Measurements from ENCODE around the gene SKIL.

SKIL gene

DNA sequence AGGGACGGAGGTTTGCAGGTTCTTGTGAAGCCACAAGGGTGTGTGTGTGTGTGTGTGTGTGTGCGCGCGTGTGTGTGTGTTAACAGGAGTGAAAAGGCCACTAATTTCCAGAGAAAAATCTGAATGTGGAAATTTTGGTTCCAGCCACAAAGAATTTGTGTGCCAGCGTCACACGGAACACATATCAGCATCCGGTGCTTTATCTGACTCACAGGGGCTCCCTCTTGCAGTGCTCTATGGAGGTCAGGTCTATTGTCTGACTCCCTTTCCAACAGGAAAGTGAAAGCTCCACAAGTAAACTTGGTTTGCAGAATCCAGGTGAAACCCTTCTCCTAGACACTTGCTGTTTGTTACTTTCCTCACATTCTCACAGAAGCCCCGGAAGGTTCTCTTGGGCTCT, 67.4 kb downstream of the SKIL start:
- H3K27ac ChIP-seq (ENCODE audit: insufficient read depth in 1 of 2, low read depth in 1 of 2, low read length in 2 of 2, poor library complexity in 1 of 2, severe bottlenecking in 2 of 2) = no peak overlapping the region
- no peaks in the 10 kb centered on the region for H3K9me3 ChIP-seq (ENCODE audit: control extremely low read depth in 1 of 5, control insufficient read depth in 4 of 5, insufficient read depth in 2 of 5, low read depth in 1 of 5, low read length in 4 of 5)
- H3K36me3 ChIP-seq (ENCODE audit: control insufficient read depth in 4 of 4, insufficient read depth in 4 of 4, low read length in 3 of 4) = no peaks in the 10 kb centered on the region
- peaks cover 0 to 5% (median 1%) of the 10 kb centered on the region in 4 experiments for H3K4me1 ChIP-seq (ENCODE audit: control extremely low read depth in 1 of 4, control insufficient read depth in 4 of 4, insufficient read depth in 4 of 4, low read length in 3 of 4)
- no peak overlapping the region for H3K4me3 ChIP-seq (ENCODE audit: control insufficient read depth in 1 of 7, extremely low read depth in 1 of 7, insufficient read depth in 4 of 7, low read depth in 2 of 7, low read length in 6 of 7)
- CTCF ChIA-PET = interaction anchor here (2.3 kb wide), 1 partner anchor 11 kb away, joined by 8 read pairs; no protein-coding TSS in a partner anchor
- peaks cover 0 to 21% (median 16%) of the 10 kb centered on the region in 5 experiments for H3K27me3 ChIP-seq (replicated peaks in 2 of 5; ENCODE audit: control insufficient read depth in 4 of 5, insufficient read depth in 5 of 5, low read length in 4 of 5)
- no peak for DNase-seq
- POLR2A ChIA-PET = no interaction called here
- 82% methylated on average over 7 of the region's 8 CpGs for WGBS (ENCODE audit: insufficient coverage)

DNA sequence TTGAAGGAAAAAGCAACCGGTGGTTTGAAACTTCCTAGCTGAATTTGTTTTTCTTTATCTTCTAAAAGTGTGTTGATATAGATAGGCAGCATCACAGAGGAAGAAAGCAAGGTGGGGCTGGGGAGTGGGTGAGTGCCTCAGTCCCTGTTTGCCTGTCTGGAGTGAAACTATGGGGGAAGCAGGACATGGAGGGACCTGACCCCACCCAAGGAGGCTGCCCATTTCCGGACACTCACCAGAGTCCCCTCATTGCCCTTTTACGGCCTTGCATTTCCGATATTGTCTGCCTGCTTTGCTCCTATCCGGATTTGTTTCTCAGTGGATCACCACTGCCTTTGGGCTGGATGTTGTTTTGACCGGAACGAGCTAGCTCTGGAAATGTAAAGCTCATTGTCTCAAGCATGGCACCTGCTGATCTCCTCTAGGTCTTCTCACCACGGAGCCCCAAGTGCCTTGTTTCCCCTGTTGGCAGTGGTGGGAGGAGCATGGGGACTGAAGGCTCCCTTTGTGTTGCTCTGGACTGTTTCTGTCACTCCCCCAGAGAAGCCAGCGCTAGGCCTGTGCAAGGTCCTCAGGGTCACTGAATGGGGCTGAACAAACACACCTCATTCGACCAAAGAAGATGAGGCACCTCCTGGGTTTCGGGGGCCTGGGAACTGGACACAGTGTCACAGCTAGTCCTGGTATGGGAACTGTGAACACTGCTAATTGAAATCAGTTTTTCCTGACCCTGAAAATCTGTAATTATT, 68.2 kb downstream of the SKIL start:
- no peaks in the 10 kb centered on the region for H3K9me3 ChIP-seq (ENCODE audit: control extremely low read depth in 1 of 5, control insufficient read depth in 4 of 5, insufficient read depth in 2 of 5, low read depth in 1 of 5, low read length in 4 of 5)
- no peaks in the 10 kb centered on the region for H3K36me3 ChIP-seq (ENCODE audit: control insufficient read depth in 4 of 4, insufficient read depth in 4 of 4, low read length in 3 of 4)
- DNase-seq = no peak
- no peak overlapping the region for H3K27ac ChIP-seq (ENCODE audit: insufficient read depth in 1 of 2, low read depth in 1 of 2, low read length in 2 of 2, poor library complexity in 1 of 2, severe bottlenecking in 2 of 2)
- H3K4me3 ChIP-seq (ENCODE audit: control insufficient read depth in 1 of 7, extremely low read depth in 1 of 7, insufficient read depth in 4 of 7, low read depth in 2 of 7, low read length in 6 of 7) = no peak overlapping the region
- peaks cover 0 to 13% (median 9%) of the 10 kb centered on the region in 5 experiments for H3K27me3 ChIP-seq (replicated peaks in 2 of 5; ENCODE audit: control insufficient read depth in 4 of 5, insufficient read depth in 5 of 5, low read length in 4 of 5)
- CTCF ChIA-PET = no interaction called here
- no peaks in the 10 kb centered on the region for H3K4me1 ChIP-seq (ENCODE audit: control extremely low read depth in 1 of 4, control insufficient read depth in 4 of 4, insufficient read depth in 4 of 4, low read length in 3 of 4)
- POLR2A ChIA-PET = no interaction called here
- 81% methylated on average over 8 of the region's 11 CpGs for WGBS (ENCODE audit: insufficient coverage)

DNA sequence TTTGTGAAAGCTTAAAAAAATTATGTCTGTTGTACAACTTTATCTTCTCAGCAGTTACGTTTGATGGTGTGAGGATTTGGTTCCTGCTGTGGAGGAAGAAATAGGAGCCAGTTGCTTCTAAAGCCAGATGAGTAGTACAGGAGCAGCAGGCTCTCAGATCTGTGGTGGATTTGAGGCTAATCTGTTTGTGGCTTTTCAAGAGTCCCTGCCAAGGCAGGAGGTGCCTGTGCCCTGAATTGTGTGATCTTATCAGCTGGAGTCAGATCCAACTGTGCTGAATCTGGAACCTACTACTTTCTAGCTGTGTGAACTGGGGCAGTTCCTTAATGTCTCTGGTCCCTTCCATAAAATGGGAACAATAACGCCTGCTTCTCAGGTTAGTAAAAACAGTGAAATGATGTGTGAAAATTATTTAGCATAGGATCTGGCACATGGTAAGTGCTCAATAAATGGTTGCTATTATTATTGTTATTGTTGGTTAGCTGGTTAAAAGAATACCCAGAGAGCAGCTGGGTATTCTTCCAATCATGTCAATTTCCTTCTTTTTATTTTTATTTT, 68.8 kb downstream of the SKIL start:
- H3K4me1 ChIP-seq (ENCODE audit: control extremely low read depth in 1 of 4, control insufficient read depth in 4 of 4, insufficient read depth in 4 of 4, low read length in 3 of 4) = no peaks in the 10 kb centered on the region
- peak in 1 of 3 donors; percentile 22 for DNase-seq
- POLR2A ChIA-PET = no interaction called here
- CTCF ChIA-PET = interaction anchor here (2.4 kb wide), 1 partner anchor 12 kb away, joined by 7 read pairs; no protein-coding TSS in a partner anchor
- no peaks in the 10 kb centered on the region for H3K36me3 ChIP-seq (ENCODE audit: control insufficient read depth in 4 of 4, insufficient read depth in 4 of 4, low read length in 3 of 4)
- no peaks in the 10 kb centered on the region for H3K9me3 ChIP-seq (ENCODE audit: control extremely low read depth in 1 of 5, control insufficient read depth in 4 of 5, insufficient read depth in 2 of 5, low read depth in 1 of 5, low read length in 4 of 5)
- 50% methylated on average over 2 of the region's 2 CpGs for WGBS (ENCODE audit: insufficient coverage)
- H3K4me3 ChIP-seq (ENCODE audit: control insufficient read depth in 1 of 7, extremely low read depth in 1 of 7, insufficient read depth in 4 of 7, low read depth in 2 of 7, low read length in 6 of 7) = no peak overlapping the region
- H3K27ac ChIP-seq (ENCODE audit: insufficient read depth in 1 of 2, low read depth in 1 of 2, low read length in 2 of 2, poor library complexity in 1 of 2, severe bottlenecking in 2 of 2) = no peak overlapping the region
- peaks cover 0 to 8% (median 4%) of the 10 kb centered on the region in 5 experiments for H3K27me3 ChIP-seq (replicated peaks in 2 of 5; ENCODE audit: control insufficient read depth in 4 of 5, insufficient read depth in 5 of 5, low read length in 4 of 5)

DNA sequence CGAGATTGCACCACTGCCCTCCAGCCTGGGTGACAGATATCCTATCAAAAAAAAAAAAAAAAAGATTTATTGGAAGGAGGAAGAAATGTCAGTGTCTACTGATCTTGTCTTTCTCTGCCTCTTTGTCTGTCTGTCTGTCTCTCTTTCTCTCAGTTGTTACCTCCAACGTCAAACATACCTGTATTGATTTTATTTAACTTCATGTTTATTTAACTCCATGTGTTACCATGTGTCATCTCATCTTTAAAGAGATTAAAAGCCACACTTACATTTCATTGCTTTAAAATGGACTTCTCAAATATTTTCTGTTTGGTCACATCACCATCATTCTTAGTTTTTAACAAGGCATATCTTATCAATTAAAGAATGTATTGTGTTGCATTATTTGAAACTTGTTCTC, 70.6 kb downstream of the SKIL start:
- Histone ChIP-seq H3K27ac (ENCODE audit: insufficient read depth in 1 of 2, low read depth in 1 of 2, low read length in 2 of 2, poor library complexity in 1 of 2, severe bottlenecking in 2 of 2) (no peak overlapping the region), H3K4me3 (ENCODE audit: control insufficient read depth in 1 of 7, extremely low read depth in 1 of 7, insufficient read depth in 4 of 7, low read depth in 2 of 7, low read length in 6 of 7) (no peak overlapping the region), H3K36me3 (ENCODE audit: control insufficient read depth in 4 of 4, insufficient read depth in 4 of 4, low read length in 3 of 4) (no peaks in the 10 kb centered on the region), H3K4me1 (ENCODE audit: control extremely low read depth in 1 of 4, control insufficient read depth in 4 of 4, insufficient read depth in 4 of 4, low read length in 3 of 4) (no peaks in the 10 kb centered on the region), H3K9me3 (ENCODE audit: control extremely low read depth in 1 of 5, control insufficient read depth in 4 of 5, insufficient read depth in 2 of 5, low read depth in 1 of 5, low read length in 4 of 5) (no peaks in the 10 kb centered on the region), H3K27me3 (replicated peaks in 2 of 5; ENCODE audit: control insufficient read depth in 4 of 5, insufficient read depth in 5 of 5, low read length in 4 of 5) (peaks cover 0 to 5% (median 0%) of the 10 kb centered on the region in 5 experiments)
- ChIA-PET POLR2A (no interaction called here), CTCF (interaction anchor here (2.4 kb wide), 1 partner anchor 14 kb away, joined by 7 read pairs; no protein-coding TSS in a partner anchor)
- no peak for DNase-seq
- no CpG with 5 or more reads among the region's 2 CpGs for WGBS (ENCODE audit: insufficient coverage)

DNA sequence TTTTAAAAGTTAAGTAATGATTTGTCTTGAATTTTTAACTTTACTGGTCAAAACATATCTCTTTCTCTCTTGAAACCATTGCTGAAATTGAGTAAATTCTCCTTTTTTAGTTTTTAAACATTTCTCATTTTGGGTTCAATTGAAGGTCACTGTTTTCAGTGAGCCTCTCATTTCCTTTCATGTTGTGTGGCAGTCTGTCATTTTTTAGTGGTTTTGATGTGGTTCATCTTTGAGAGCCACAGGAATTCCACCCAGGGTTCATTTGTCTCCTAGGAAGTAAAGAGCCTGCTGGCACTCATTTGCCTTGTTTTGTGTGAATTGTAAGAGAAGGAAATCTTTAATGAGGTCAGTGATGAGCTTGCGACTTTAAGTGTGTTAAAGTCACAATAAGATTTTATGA, 71.5 kb downstream of the SKIL start:
- Histone ChIP-seq H3K4me1 (ENCODE audit: control extremely low read depth in 1 of 4, control insufficient read depth in 4 of 4, insufficient read depth in 4 of 4, low read length in 3 of 4) (no peaks in the 10 kb centered on the region), H3K27ac (ENCODE audit: insufficient read depth in 1 of 2, low read depth in 1 of 2, low read length in 2 of 2, poor library complexity in 1 of 2, severe bottlenecking in 2 of 2) (no peak overlapping the region), H3K4me3 (ENCODE audit: control insufficient read depth in 1 of 7, extremely low read depth in 1 of 7, insufficient read depth in 4 of 7, low read depth in 2 of 7, low read length in 6 of 7) (no peak overlapping the region), H3K9me3 (ENCODE audit: control extremely low read depth in 1 of 5, control insufficient read depth in 4 of 5, insufficient read depth in 2 of 5, low read depth in 1 of 5, low read length in 4 of 5) (no peaks in the 10 kb centered on the region), H3K27me3 (replicated peaks in 2 of 5; ENCODE audit: control insufficient read depth in 4 of 5, insufficient read depth in 5 of 5, low read length in 4 of 5) (peaks cover 0 to 5% (median 0%) of the 10 kb centered on the region in 5 experiments), H3K36me3 (ENCODE audit: control insufficient read depth in 4 of 4, insufficient read depth in 4 of 4, low read length in 3 of 4) (no peaks in the 10 kb centered on the region)
- WGBS (ENCODE audit: insufficient coverage) = no CpG with 5 or more reads among the region's 1 CpG
- ChIA-PET POLR2A (no interaction called here), CTCF (no interaction called here)
- peak in 1 of 3 donors; percentile 27 for DNase-seq

DNA sequence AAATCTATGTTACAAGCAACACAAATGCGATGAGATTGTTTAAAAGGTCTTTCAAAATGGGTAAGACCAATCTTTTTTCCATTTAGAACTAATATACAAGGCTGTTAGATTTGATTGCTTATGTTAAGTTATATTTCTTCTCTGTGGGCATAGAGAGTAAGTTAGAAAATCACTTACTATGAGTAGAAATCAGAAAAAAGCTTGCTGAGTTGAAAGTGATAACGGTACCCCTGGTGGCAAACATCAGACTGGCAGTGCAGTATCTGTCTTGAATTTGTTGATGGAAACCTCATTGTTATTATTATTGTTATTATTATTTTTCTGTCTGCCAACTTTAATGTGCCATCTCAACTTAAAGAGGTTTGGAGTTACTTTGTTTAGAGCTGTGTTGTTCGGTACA, 73.5 kb downstream of the SKIL start:
- ChIA-PET POLR2A (no interaction called here), CTCF (interaction anchor here (1.7 to 2.1 kb wide), 2 partner anchors 17 to 19 kb away, joined by 4 to 5 read pairs; no protein-coding TSS in a partner anchor)
- Histone ChIP-seq H3K27ac (ENCODE audit: insufficient read depth in 1 of 2, low read depth in 1 of 2, low read length in 2 of 2, poor library complexity in 1 of 2, severe bottlenecking in 2 of 2) (no peak overlapping the region), H3K9me3 (ENCODE audit: control extremely low read depth in 1 of 5, control insufficient read depth in 4 of 5, insufficient read depth in 2 of 5, low read depth in 1 of 5, low read length in 4 of 5) (no peaks in the 10 kb centered on the region), H3K4me1 (ENCODE audit: control extremely low read depth in 1 of 4, control insufficient read depth in 4 of 4, insufficient read depth in 4 of 4, low read length in 3 of 4) (no peaks in the 10 kb centered on the region), H3K4me3 (ENCODE audit: control insufficient read depth in 1 of 7, extremely low read depth in 1 of 7, insufficient read depth in 4 of 7, low read depth in 2 of 7, low read length in 6 of 7) (no peak overlapping the region), H3K27me3 (replicated peaks in 2 of 5; ENCODE audit: control insufficient read depth in 4 of 5, insufficient read depth in 5 of 5, low read length in 4 of 5) (peaks cover 0 to 6% (median 0%) of the 10 kb centered on the region in 5 experiments), H3K36me3 (ENCODE audit: control insufficient read depth in 4 of 4, insufficient read depth in 4 of 4, low read length in 3 of 4) (no peaks in the 10 kb centered on the region)
- WGBS (ENCODE audit: insufficient coverage) = no CpG with 5 or more reads among the region's 3 CpGs
- DNase-seq = no peak

DNA sequence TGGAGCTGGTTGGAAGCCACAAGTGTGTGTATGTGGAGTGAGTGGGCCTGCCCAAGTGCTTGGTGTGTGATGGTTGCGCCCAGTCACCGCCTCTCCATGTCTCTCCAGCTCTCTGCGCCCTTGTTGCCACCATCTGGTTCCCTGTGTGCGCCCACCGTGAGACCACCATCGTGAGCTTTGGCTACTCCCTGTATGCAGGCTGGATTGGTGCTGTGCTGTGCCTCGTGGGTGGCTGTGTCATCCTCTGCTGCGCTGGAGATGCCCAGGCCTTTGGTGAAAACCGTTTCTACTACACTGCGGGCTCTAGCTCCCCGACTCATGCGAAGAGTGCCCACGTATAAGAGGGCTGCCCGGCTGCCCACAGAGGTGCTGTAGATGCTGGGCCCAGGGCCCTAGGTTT, 74.9 kb downstream of the SKIL start:
- Histone ChIP-seq H3K27me3 (replicated peaks in 2 of 5; ENCODE audit: control insufficient read depth in 4 of 5, insufficient read depth in 5 of 5, low read length in 4 of 5) (peaks cover 0 to 8% (median 0%) of the 10 kb centered on the region in 5 experiments), H3K4me3 (ENCODE audit: control insufficient read depth in 1 of 7, extremely low read depth in 1 of 7, insufficient read depth in 4 of 7, low read depth in 2 of 7, low read length in 6 of 7) (no peak overlapping the region), H3K4me1 (ENCODE audit: control extremely low read depth in 1 of 4, control insufficient read depth in 4 of 4, insufficient read depth in 4 of 4, low read length in 3 of 4) (no peaks in the 10 kb centered on the region), H3K27ac (ENCODE audit: insufficient read depth in 1 of 2, low read depth in 1 of 2, low read length in 2 of 2, poor library complexity in 1 of 2, severe bottlenecking in 2 of 2) (no peak overlapping the region), H3K36me3 (ENCODE audit: control insufficient read depth in 4 of 4, insufficient read depth in 4 of 4, low read length in 3 of 4) (no peaks in the 10 kb centered on the region), H3K9me3 (ENCODE audit: control extremely low read depth in 1 of 5, control insufficient read depth in 4 of 5, insufficient read depth in 2 of 5, low read depth in 1 of 5, low read length in 4 of 5) (no peaks in the 10 kb centered on the region)
- WGBS (ENCODE audit: insufficient coverage) = 97% methylated on average over 13 of the region's 14 CpGs
- no peak for DNase-seq
- ChIA-PET POLR2A (no interaction called here), CTCF (interaction anchor here (1.2 to 2.1 kb wide), 2 partner anchors 15 to 17 kb away, joined by 4 to 5 read pairs; no protein-coding TSS in a partner anchor)

Data from common myeloid progenitor, CD34-positive (primary cell).